Naive thymus-derived CD8-positive, alpha-beta T cell (primary cell): ENCODE results near the gene NEK3. TPM values are rescaled to one million over a fixed set of nuclear protein-coding genes. Genes with fewer than 3 reads are reported as not detected.
"Not testable (repeated sequence)": the region's sequence is repeated elsewhere in the genome, so short reads cannot be mapped to it uniquely, and the experiment has no call there.

Experiments
- ATAC-seq, 2 donors: fragments of 150-1000 bp; cut with Tn5 transposase in 1 of 2; sonication (Bioruptor Pico), chemical (Tn5 transposase) in 1 of 2; 1 replicate in 1 of 2; 2 replicates in 1 of 2; pipeline ENCODE4 v1.10.0; 2021; ENCODE audit warnings: mild to moderate bottlenecking in 2 of 2, moderate library complexity in 2 of 2
- POLR2A ChIA-PET: fragments of 350-600 bp; sonication (Branson Sonifier 250); formaldehyde crosslinking; loops from one replicate; lab custom pipeline; 2021; ENCODE audit warnings: antibody characterized with exemption; lab: Charles Lee
- DNase-seq, 10 donors: peaks; one replicate each; pipeline versions ENCODE4 v3.0.0 to v3.0.0-alpha.2; 2020 to 2022
- H3K27ac Mint-ChIP-seq, 10 donors: one replicate each; pipeline ENCODE4 v1.8.0; 2020 to 2022; ENCODE audit warnings: mild to moderate bottlenecking in 10 of 10, mixed read lengths in 10 of 10, moderate library complexity in 4 of 10, inconsistent platforms in 1 of 10
- H3K27me3 Mint-ChIP-seq, 5 donors: one replicate each; pipeline ENCODE4 v1.8.0; 2021 to 2022; ENCODE audit warnings: mixed read lengths in 5 of 5
- H3K36me3 Mint-ChIP-seq, 3 donors: one replicate each; pipeline ENCODE4 v1.8.0; 2020 to 2022; ENCODE audit warnings: mixed read lengths in 3 of 3, mild to moderate bottlenecking in 2 of 3, inconsistent platforms in 1 of 3
- H3K4me1 Mint-ChIP-seq, 4 donors: one replicate each; pipeline ENCODE4 v1.8.0; 2021 to 2022; ENCODE audit warnings: mixed read lengths in 4 of 4
- H3K4me3 Mint-ChIP-seq, 10 donors: one replicate each; pipeline ENCODE4 v1.8.0; 2020 to 2022; ENCODE audit warnings: mild to moderate bottlenecking in 10 of 10, mixed read lengths in 10 of 10, moderate library complexity in 6 of 10, inconsistent platforms in 1 of 10
- H3K9me3 Mint-ChIP-seq, 9 donors: one replicate each; pipeline ENCODE4 v1.8.0; 2020 to 2022; ENCODE audit warnings: mixed read lengths in 9 of 9, mild to moderate bottlenecking in 3 of 9, inconsistent platforms in 1 of 9, moderate library complexity in 1 of 9
- polyA plus RNA-seq, 3 donors: library from polyadenylated mRNA; unstranded; fragments of 300-500 nt; fragmentation: Illumina TruSeq; gene quantifications; one replicate each; pipeline ENCODE4 v1.2.3, GENCODE V29; 2021
- total RNA-seq, 8 experiments: library from RNA in 2 of 8; stranded (reverse) in 2 of 8; gene quantifications; one replicate each; pipeline ENCODE4 v1.2.3 and lab custom pipeline; 2021 to 2026

The NEK3 gene
- total and polyA plus RNA-seq, 5 experiments from 2014 or later = 0.40 to 1.8 (median 0.77) TPM

DNA sequence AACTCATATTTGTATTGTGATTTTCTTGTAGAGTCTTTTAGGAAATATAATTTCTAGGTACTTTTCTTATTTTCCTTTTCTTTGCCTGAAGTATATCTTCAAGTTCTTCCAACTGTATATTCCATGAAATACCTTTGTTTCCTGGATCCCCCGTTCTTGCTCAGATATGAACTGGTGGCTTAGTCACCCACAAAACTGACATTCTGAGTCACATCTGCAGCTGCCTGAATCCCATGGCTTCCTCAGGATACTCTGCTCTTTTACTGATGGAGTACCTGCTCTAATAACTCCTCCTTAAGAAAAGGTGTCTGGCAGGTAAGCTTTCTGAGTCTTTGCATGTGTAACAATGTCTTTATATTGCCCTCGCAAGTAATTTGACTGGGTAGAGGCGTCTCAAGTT is 4.5 kb upstream of the NEK3 start:
- not testable (repeated sequence) for H3K4me3 Mint-ChIP-seq

DNA sequence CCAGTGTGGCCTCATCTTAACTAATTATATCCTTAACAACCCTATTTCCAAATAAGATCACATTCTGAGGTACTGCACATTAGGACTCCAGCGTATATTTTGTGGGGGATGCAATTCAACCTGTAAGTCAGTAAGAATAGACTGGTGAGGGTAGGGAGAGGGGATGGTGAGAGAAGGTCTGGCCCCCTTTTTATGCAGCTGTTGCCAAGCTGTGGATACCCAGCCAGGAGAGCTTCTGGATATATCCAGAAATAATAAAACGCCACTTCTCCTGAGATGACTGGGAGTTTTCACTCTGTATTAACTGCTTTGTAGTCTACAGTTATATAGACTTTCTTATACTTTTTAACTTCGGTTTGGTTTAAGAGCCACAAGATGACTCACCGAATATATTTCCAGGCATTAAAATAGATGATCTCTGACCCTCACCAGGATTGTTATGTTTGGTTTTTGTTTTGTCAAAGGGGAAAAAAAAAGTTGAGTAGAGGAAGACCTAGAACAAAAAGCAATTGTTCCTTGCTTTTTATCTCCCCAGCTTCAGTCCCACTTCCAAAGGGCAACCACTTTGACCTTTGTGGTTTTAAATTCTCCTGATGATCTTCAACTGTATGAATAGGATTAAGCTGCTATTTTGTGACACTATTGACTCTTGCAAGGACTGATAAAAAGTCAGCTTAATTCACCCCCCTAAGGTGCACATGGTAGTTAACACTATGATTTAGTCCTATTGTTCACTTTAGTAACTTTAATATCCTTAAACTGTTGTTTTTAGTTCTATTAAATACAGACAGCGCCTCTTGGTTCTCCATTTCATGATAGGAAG is 3.1 kb upstream of the NEK3 start:
- POLR2A ChIA-PET = no interaction called here
- Mint-ChIP-seq H3K9me3 (no peaks in the 10 kb centered on the region), H3K27ac (peak overlapping the region in 3 of 10 donors; percentile 34 to 61 (median 36)), H3K36me3 (peaks cover 0 to 20% (median 6%) of the 10 kb centered on the region in 3 donors), H3K4me1 (peaks cover 10 to 27% (median 24%) of the 10 kb centered on the region in 4 donors), H3K27me3 (peaks cover 0 to 5% (median 0%) of the 10 kb centered on the region in 5 donors), H3K4me3 (peak overlapping the region in 1 of 10 donors; percentile 26)
- DNase-seq = no peak
- ATAC-seq = no peak

More for the DNA sequence above, 4.5 kb upstream of the NEK3 start:
- ATAC-seq, H3K9me3 Mint-ChIP-seq, H3K27me3 Mint-ChIP-seq, DNase-seq: not testable (repeated sequence)
- POLR2A ChIA-PET = interaction anchor here (0.6 kb wide), 1 partner anchor 935 kb away, joined by 3 read pairs; no protein-coding TSS in a partner anchor
- Mint-ChIP-seq H3K36me3 (peaks cover 0 to 32% (median 6%) of the 10 kb centered on the region in 3 donors), H3K4me1 (peaks cover 8 to 20% (median 18%) of the 10 kb centered on the region in 4 donors), H3K27ac (peak overlapping the region in 2 of 10 donors; percentile 21 to 29)

DNA sequence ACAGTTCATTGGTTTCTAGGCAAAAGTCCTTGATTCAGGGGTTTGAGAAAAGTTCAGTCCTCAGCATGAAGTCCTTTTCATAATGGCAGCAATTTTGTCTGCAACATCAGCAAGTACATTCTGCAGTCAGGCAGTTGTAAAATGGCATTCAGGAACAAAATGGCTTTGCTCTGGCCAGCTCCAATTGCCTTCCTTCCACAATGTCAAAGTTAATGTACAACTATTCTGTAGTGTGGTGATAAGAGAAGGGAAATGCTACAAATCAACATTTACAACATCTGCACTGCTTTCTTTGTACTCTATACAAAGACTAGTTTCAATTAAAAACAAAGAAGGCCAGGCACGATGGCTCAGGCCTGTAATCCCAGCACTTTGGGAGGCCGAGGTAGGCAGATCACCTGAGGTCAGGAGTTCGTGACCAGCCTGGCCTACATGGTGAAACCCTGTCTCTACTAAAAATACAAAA is 1.8 kb upstream of the NEK3 start:
- Mint-ChIP-seq H3K27ac (no peak overlapping the region), H3K27me3 (peaks cover 0 to 5% (median 0%) of the 10 kb centered on the region in 5 donors), H3K4me1 (peaks cover 16 to 37% (median 34%) of the 10 kb centered on the region in 4 donors), H3K9me3 (no peaks in the 10 kb centered on the region), H3K36me3 (peaks cover 0 to 9% (median 1%) of the 10 kb centered on the region in 3 donors), H3K4me3 (peak overlapping the region in 1 of 10 donors; percentile 41)
- no peak for DNase-seq
- ATAC-seq = no peak
- POLR2A ChIA-PET = no interaction called here

- DNase-seq = peak in 2 of 10 donors; percentile 11 to 22
- ATAC-seq = no peak
- Mint-ChIP-seq H3K27ac (no peak overlapping the region), H3K9me3 (no peaks in the 10 kb centered on the region), H3K4me1 (peaks cover 16 to 37% (median 34%) of the 10 kb centered on the region in 4 donors), H3K4me3 (peak overlapping the region; percentile 22 to 87 (median 37)), H3K36me3 (peaks cover 0 to 3% (median 0%) of the 10 kb centered on the region in 3 donors), H3K27me3 (peaks cover 0 to 5% (median 0%) of the 10 kb centered on the region in 5 donors)
- POLR2A ChIA-PET = interaction anchor here (1.3 kb wide), 1 partner anchor 708 kb away, joined by 3 read pairs; the partner anchor contains the start of gene INTS6
Observed at GRCh38 chr13:52160506-52160905, 1.1 kb upstream of the NEK3 start.

DNA sequence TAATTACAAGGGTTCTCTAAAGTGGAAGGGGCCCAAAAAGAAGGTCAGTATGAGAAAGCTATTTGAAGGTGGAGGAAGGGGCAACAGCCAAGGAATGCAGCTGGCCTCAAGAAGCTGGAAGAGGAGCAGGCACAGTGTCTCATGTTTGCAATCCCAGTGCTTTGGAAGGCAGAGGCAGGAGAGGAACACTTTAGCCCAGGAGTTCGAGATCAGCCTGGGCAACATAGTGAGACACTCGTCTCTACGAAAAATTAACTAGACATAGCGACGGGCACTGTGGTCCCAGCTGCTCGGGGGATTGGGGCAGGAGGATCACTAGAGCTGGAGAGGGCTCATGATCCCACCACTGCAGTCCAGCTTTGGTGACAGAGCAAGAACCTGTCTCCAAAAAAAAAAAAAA is 656 bp upstream of the NEK3 start:
- peak overlapping the region; percentile 77 to 90 (median 88) for H3K4me3 Mint-ChIP-seq
- H3K36me3 Mint-ChIP-seq = no peaks in the 10 kb centered on the region
- ATAC-seq (no peak), DNase-seq (peak in 1 of 10 donors; percentile 1)
- H3K9me3 Mint-ChIP-seq = no peaks in the 10 kb centered on the region
- peak overlapping the region in 7 of 10 donors; percentile 27 to 90 (median 77) for H3K27ac Mint-ChIP-seq
- POLR2A ChIA-PET = interaction anchor here (1.0 to 1.3 kb wide), 3 partner anchors 12 to 708 kb away, joined by 3 to 6 read pairs (median 4); partner anchors contain the start of gene INTS6
- peaks cover 16 to 37% (median 34%) of the 10 kb centered on the region in 4 donors for H3K4me1 Mint-ChIP-seq
- peaks cover 0 to 5% (median 0%) of the 10 kb centered on the region in 5 donors for H3K27me3 Mint-ChIP-seq

DNA sequence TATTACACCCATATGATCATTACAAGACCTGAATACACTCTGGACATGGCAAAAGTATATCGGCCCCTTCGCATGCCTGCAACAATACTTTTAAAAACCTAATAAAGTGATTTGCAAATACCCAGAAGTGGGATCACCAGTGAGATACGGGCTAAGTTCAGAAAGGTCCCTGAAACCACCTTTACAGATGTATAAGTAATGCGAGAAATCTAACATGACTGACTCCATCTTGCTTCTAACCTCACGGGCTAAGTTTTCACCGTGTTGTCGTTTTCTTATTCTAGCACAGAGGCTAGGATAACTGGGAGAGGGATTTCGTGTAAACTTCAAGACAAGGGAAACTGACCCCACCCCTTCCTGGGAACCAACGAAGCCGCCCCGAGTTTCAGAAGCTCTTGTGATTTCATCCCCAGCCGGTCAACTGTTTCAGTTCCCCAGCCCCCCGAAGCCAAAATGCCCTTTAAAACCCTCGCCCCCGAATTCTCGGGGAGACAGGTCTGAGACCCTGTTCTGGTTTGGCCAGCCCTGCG is 703 bp downstream of the NEK3 start:
- Mint-ChIP-seq H3K36me3 (no peaks in the 10 kb centered on the region), H3K27me3 (peaks cover 0 to 5% (median 0%) of the 10 kb centered on the region in 5 donors), H3K4me1 (peaks cover 16 to 37% (median 34%) of the 10 kb centered on the region in 4 donors), H3K27ac (peak overlapping the region in 8 of 10 donors; percentile 56 to 92 (median 81)), H3K9me3 (no peaks in the 10 kb centered on the region), H3K4me3 (peak overlapping the region; percentile 77 to 91 (median 89))
- ATAC-seq (peak in 1 of 2 donors; percentile 3), DNase-seq (no peak)
- POLR2A ChIA-PET = interaction anchor here (1.2 kb wide), 1 partner anchor 13 kb away, joined by 4 read pairs; no protein-coding TSS in a partner anchor

- no peaks in the 10 kb centered on the region for H3K36me3 Mint-ChIP-seq
- POLR2A ChIA-PET = interaction anchor here (1.2 kb wide), 1 partner anchor 38 kb away, joined by 7 read pairs; no protein-coding TSS in a partner anchor
- peak overlapping the region in 3 of 10 donors; percentile 18 to 55 (median 34) for H3K4me3 Mint-ChIP-seq
Observed at GRCh38 chr13:52156724-52157261, 2.6 kb downstream of the NEK3 start.

GRCh38 chr13:52155177-52155576 is 4.2 kb downstream of the NEK3 start:
- H3K27ac Mint-ChIP-seq = no peak overlapping the region
- H3K9me3 Mint-ChIP-seq = no peaks in the 10 kb centered on the region
- DNase-seq (no peak), ATAC-seq (no peak)
- peaks cover 0 to 8% (median 0%) of the 10 kb centered on the region in 3 donors for H3K36me3 Mint-ChIP-seq
- POLR2A ChIA-PET = no interaction called here
- H3K4me3 Mint-ChIP-seq = no peak overlapping the region
- peaks cover 13 to 25% (median 24%) of the 10 kb centered on the region in 4 donors for H3K4me1 Mint-ChIP-seq
- H3K27me3 Mint-ChIP-seq = peaks cover 0 to 5% (median 0%) of the 10 kb centered on the region in 5 donors

More at GRCh38 chr13:52156724-52157261, 2.6 kb downstream of the NEK3 start:
- Mint-ChIP-seq H3K9me3 (no peaks in the 10 kb centered on the region), H3K4me1 (peaks cover 16 to 36% (median 33%) of the 10 kb centered on the region in 4 donors), H3K27me3 (peaks cover 0 to 5% (median 0%) of the 10 kb centered on the region in 5 donors), H3K27ac (peak overlapping the region in 2 of 10 donors; percentile 10 to 45)
- no peak for DNase-seq
- ATAC-seq = no peak

DNA sequence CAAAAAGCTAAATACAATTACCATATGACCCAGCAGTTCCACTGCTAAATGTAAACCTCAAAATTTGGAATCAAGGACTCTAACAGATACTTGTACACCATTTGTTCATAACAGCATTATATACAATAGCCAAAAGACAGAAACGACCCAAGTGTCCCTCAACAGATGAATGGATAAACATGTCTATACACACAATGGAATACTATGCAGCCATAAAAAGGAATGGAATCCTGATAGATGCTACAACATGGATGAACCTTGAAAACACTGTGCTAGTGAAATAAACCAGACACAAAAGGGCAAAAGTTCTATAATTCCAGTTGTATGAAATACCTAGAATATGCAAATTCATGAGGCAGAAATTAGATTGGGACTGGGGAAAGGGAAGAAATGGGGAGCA is 12.2 kb downstream of the NEK3 start:
- Mint-ChIP-seq H3K27me3 (peaks cover 0 to 1% (median 0%) of the 10 kb centered on the region in 5 donors), H3K9me3 (peaks cover 0 to 8% (median 0%) of the 10 kb centered on the region in 9 donors), H3K27ac (no peak overlapping the region), H3K36me3 (peaks cover 0 to 14% (median 0%) of the 10 kb centered on the region in 3 donors), H3K4me1 (no peaks in the 10 kb centered on the region), H3K4me3 (no peak overlapping the region)
- DNase-seq (no peak), ATAC-seq (no peak)
- POLR2A ChIA-PET = no interaction called here

- Mint-ChIP-seq H3K4me3 (no peak overlapping the region), H3K27me3 (no peaks in the 10 kb centered on the region), H3K4me1 (no peaks in the 10 kb centered on the region), H3K27ac (no peak overlapping the region), H3K9me3 (no peaks in the 10 kb centered on the region), H3K36me3 (no peaks in the 10 kb centered on the region)
- POLR2A ChIA-PET = no interaction called here
- DNase-seq = no peak
- no peak for ATAC-seq
Observed at GRCh38 chr13:52141299-52141698, 18.1 kb downstream of the NEK3 start.

GRCh38 chr13:52137489-52137888 is 21.9 kb downstream of the NEK3 start:
- Mint-ChIP-seq H3K9me3 (no peaks in the 10 kb centered on the region), H3K36me3 (peaks cover 0 to 2% (median 0%) of the 10 kb centered on the region in 3 donors), H3K4me1 (no peaks in the 10 kb centered on the region), H3K4me3 (no peak overlapping the region), H3K27me3 (peaks cover 0 to 2% (median 0%) of the 10 kb centered on the region in 5 donors), H3K27ac (no peak overlapping the region)
- POLR2A ChIA-PET = no interaction called here
- ATAC-seq (no peak), DNase-seq (no peak)

- Mint-ChIP-seq H3K4me1 (no peaks in the 10 kb centered on the region), H3K9me3 (no peaks in the 10 kb centered on the region), H3K36me3 (peaks cover 0 to 2% (median under 1%) of the 10 kb centered on the region in 3 donors), H3K27ac (no peak overlapping the region), H3K27me3 (peaks cover 0 to 2% (median under 1%) of the 10 kb centered on the region in 5 donors), H3K4me3 (no peak overlapping the region)
- POLR2A ChIA-PET = no interaction called here
- ATAC-seq = no peak
- no peak for DNase-seq
Observed at GRCh38 chr13:52136763-52137162, 22.6 kb downstream of the NEK3 start.
